NCI-H2196 (cell line): Measurements from ENCODE around the gene TMC1.

Source experiments
- DNase-seq: peaks from one replicate; lab custom pipeline; 2025; ENCODE audit not compliant: unreplicated experiment; lab: John Stamatoyannopoulos, UW

The TMC1 gene

GRCh38 chr9:72667181-72667580, 145.8 kb downstream of the TMC1 start:
- no peak for DNase-seq

GRCh38 chr9:72674961-72675360, 153.6 kb downstream of the TMC1 start:
- DNase-seq: no peak

- DNase-seq: no peak
Measured at GRCh38 chr9:72675586-72675985, 154.2 kb downstream of the TMC1 start.

GRCh38 chr9:72680593-72681282, 159.3 kb downstream of the TMC1 start:
- DNase-seq: no peak

GRCh38 chr9:72681283-72681630, 159.8 kb downstream of the TMC1 start:
- no peak for DNase-seq

- DNase-seq: no peak
Measured at GRCh38 chr9:72684615-72685014, 163.2 kb downstream of the TMC1 start.

GRCh38 chr9:72685911-72686310, 164.5 kb downstream of the TMC1 start:
- no peak for DNase-seq

- no peak for DNase-seq
Measured at GRCh38 chr9:72687331-72687730, 165.9 kb downstream of the TMC1 start.

- no peak for DNase-seq
Measured at GRCh38 chr9:72691671-72692070, 170.3 kb downstream of the TMC1 start.

GRCh38 chr9:72695365-72695764, 174.0 kb downstream of the TMC1 start:
- no peak for DNase-seq

GRCh38 chr9:72696511-72696910, 175.1 kb downstream of the TMC1 start:
- no peak for DNase-seq

GRCh38 chr9:72701510-72701909, 180.1 kb downstream of the TMC1 start:
- DNase-seq: no peak

GRCh38 chr9:72703574-72703973, 182.2 kb downstream of the TMC1 start:
- DNase-seq: no peak

- DNase-seq: no peak
Measured at GRCh38 chr9:72704688-72705375, 183.4 kb downstream of the TMC1 start.

GRCh38 chr9:72718503-72718902, 197.1 kb downstream of the TMC1 start:
- DNase-seq: no peak

GRCh38 chr9:72721067-72721466, 199.7 kb downstream of the TMC1 start:
- DNase-seq: no peak

- DNase-seq: no peak
Measured at GRCh38 chr9:72726947-72727346, 205.5 kb downstream of the TMC1 start.

GRCh38 chr9:72728031-72728770, 206.8 kb downstream of the TMC1 start:
- no peak for DNase-seq

- no peak for DNase-seq
Measured at GRCh38 chr9:72733895-72734294, 212.5 kb downstream of the TMC1 start.

GRCh38 chr9:72734631-72735030, 213.2 kb downstream of the TMC1 start:
- no peak for DNase-seq

GRCh38 chr9:72743836-72744235, 222.4 kb downstream of the TMC1 start:
- DNase-seq: no peak

- no peak for DNase-seq
Measured at GRCh38 chr9:72749276-72749675, 227.9 kb downstream of the TMC1 start.
